SK-N-MC (cell line): ENCODE data around the gene SLC4A8.
"Not testable (repeated sequence)": the region's sequence is repeated elsewhere in the genome, so short reads cannot be mapped to it uniquely, and the experiment has no call there.

Source experiments
- DNase-seq: peaks from one replicate; pipeline ENCODE4 v3.0.0-alpha.2; 2011; ENCODE audit warnings: low read depth, low spot score
- H3K27ac ChIP-seq: fragments of 200-600 bp; sonication (generic); 2 replicates; pipeline ENCODE4 v1.5.1; 2016; ENCODE audit warnings: mixed run types
- H3K36me3 ChIP-seq: fragments of 200-600 bp; sonication (generic); 2 replicates; pipeline ENCODE4 v1.6.1; 2017; ENCODE audit warnings: antibody characterized with exemption, low read length, mixed read lengths; ENCODE audit not compliant: insufficient read depth
- H3K4me3 ChIP-seq: fragments of 200-600 bp; sonication (generic); 2 replicates; pipeline ENCODE4 v1.5.1; 2016
- H3K9ac ChIP-seq: fragments of 200-600 bp; sonication (generic); 2 replicates; pipeline ENCODE4 v1.8.0; 2017; ENCODE audit warnings: mixed run types, mixed read lengths; ENCODE audit not compliant: insufficient read length
- H3K9me3 ChIP-seq: fragments of 200-600 bp; sonication (generic); 2 replicates; pipeline ENCODE4 v1.6.1; 2017; ENCODE audit warnings: low read depth, mild to moderate bottlenecking, antibody characterized with exemption, low read length, moderate library complexity, mixed read lengths
- EZH2 ChIP-seq: fragments of 200-600 bp; sonication (generic); IDR thresholded peaks from one replicate; pipeline ENCODE4 v1.6.1; 2017; ENCODE audit warnings: antibody characterized with exemption
- FOXP2 ChIP-seq: optimal IDR thresholded peaks from 2 replicates; pipeline ENCODE3; 2011; ENCODE audit warnings: mild to moderate bottlenecking, moderate library complexity; ENCODE audit not compliant: insufficient read depth; ENCODE audit errors: extremely low read length, control extremely low read depth
- POLR2AphosphoS5 ChIP-seq: IDR thresholded peaks from 2 replicates; pipeline ENCODE4 v1.6.1; 2012; ENCODE audit warnings: mild to moderate bottlenecking, low read depth, low read length, borderline replicate concordance

SLC4A8 gene

GRCh38 chr12:51512438-51512837 lies 87.8 kb downstream of the SLC4A8 start:
- H3K36me3 ChIP-seq, result no peaks in the 10 kb centered on the region
- no peak overlapping the region for H3K27ac ChIP-seq
- TF ChIP-seq POLR2AphosphoS5, result no peak
- no peak for TF ChIP-seq FOXP2
- TF ChIP-seq EZH2, result no peak
- H3K4me3 ChIP-seq, result no peak overlapping the region
- no peak for DNase-seq
- H3K9ac ChIP-seq, result no peak overlapping the region
- H3K9me3 ChIP-seq, result no peaks in the 10 kb centered on the region

DNA sequence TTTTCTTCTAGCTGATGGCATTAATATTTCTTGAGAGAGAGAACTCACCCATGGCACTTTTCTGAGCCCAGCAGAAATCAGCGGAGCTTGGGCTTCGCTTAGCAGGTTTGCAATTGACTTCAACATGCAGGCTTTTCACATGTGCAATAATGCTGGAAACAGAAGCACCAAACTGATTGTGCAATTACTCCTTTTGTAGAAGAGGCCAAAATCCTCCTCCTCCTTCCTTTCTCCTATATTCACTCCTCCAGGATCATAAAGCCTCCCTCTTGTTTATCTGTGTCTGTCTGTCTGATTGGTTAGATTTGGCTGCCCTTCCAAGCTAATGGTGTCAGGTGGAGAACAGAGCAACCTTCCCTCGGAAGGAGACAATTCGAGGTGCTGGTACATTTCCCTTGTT lies 90.4 kb downstream of the SLC4A8 start:
- not testable (repeated sequence) for DNase-seq, H3K27ac ChIP-seq, H3K4me3 ChIP-seq, H3K36me3 ChIP-seq, H3K9me3 ChIP-seq, H3K9ac ChIP-seq

GRCh38 chr12:51517316-51517715 lies 92.7 kb downstream of the SLC4A8 start:
- no peak overlapping the region for H3K4me3 ChIP-seq
- no peaks in the 10 kb centered on the region for H3K36me3 ChIP-seq
- no peak for TF ChIP-seq POLR2AphosphoS5
- no peak for TF ChIP-seq FOXP2
- no peak for TF ChIP-seq EZH2
- no peak overlapping the region for H3K9ac ChIP-seq
- DNase-seq, result no peak
- no peaks in the 10 kb centered on the region for H3K9me3 ChIP-seq
- no peak overlapping the region for H3K27ac ChIP-seq

- Histone ChIP-seq H3K27ac (no peak overlapping the region), H3K4me3 (no peak overlapping the region), H3K9ac (no peak overlapping the region), H3K9me3 (no peaks in the 10 kb centered on the region), H3K36me3 (no peaks in the 10 kb centered on the region)
- no peak for TF ChIP-seq FOXP2
- no peak for TF ChIP-seq EZH2
- no peak for TF ChIP-seq POLR2AphosphoS5
- DNase-seq, result no peak
These were observed 93.2 kb downstream of the SLC4A8 start for GRCh38 chr12:51517800-51518199.

GRCh38 chr12:51519755-51520154 lies 95.1 kb downstream of the SLC4A8 start:
- Histone ChIP-seq H3K27ac (no peak overlapping the region), H3K9ac (no peak overlapping the region), H3K36me3 (no peaks in the 10 kb centered on the region), H3K4me3 (no peak overlapping the region), H3K9me3 (no peaks in the 10 kb centered on the region)
- no peak for DNase-seq
- TF ChIP-seq FOXP2 (no peak), EZH2 (no peak), POLR2AphosphoS5 (no peak)

DNA sequence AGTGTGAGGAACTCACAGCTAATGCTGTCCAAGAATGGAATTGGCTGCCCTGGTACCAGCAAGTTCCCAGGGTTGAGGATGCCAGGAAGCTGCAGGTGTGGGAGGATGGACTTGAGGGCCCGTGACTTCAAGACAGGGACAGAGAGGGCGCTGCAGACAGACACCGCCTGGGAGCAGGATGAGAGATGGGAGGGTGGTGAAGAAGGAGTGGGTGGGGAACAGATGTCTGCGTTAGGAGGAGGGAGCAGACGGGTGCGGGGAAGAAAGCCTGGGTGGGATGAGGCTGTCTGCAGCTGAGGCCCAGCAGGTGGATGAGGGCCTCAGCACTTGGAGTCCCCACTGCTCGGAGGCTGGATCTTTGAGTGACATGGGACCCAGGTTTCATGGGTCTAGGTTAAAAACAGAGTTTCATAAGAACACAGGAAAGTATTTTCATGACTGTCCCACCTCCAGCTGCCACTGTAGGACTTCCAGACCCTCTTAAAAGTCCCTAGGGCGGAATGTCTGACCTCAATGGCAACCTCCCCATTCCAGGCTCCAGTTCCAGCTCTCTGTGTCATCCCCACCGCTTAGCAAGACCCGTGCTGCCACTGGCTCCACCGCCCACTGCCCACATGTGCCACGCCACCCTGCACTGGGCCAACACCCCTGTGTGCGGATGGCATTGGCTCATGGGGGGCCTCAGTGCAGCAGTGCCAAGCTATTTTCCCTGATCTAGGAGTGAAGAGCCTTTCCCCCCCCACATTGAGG lies 96.1 kb downstream of the SLC4A8 start:
- no peaks in the 10 kb centered on the region for H3K9me3 ChIP-seq
- TF ChIP-seq POLR2AphosphoS5, result no peak
- TF ChIP-seq FOXP2, result no peak
- TF ChIP-seq EZH2, result no peak
- no peaks in the 10 kb centered on the region for H3K36me3 ChIP-seq
- H3K4me3 ChIP-seq, result no peak overlapping the region
- DNase-seq, result no peak
- no peak overlapping the region for H3K9ac ChIP-seq
- H3K27ac ChIP-seq, result no peak overlapping the region

DNA sequence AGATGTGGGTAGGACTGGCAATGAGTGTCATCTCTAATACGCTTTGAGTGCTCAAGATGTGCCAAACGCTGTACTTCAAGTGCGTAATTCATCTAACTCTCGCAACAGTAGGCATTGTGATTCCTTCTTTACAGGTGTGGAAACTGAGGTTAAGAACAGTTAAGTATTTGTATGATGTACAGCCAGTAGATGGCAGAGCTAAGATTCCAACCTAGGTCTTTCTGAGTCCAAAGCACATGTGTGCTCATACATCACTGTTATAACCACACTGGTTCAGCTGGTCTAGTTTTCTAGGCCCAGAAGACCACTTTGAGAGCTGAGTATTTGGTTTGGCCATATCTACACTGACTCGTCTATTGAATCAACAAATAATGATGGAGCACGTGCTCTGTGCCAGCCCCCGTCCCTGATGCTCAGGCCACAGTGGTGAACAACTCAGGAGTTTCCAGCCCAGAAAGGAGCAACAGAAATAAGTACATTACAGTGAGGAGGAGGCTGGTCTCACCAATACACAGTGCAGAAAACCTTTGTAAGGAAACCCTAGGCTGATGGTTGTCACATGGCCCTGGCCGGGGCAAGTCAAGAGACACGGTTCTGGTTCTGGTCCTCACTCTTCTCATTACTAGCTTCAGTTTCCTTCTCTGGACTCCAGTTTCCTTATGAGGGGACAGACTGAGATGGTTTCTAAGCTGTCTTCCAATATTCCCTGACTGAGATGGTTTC lies 97.1 kb downstream of the SLC4A8 start:
- no peak for DNase-seq
- no peak overlapping the region for H3K27ac ChIP-seq
- no peaks in the 10 kb centered on the region for H3K36me3 ChIP-seq
- no peak for TF ChIP-seq POLR2AphosphoS5
- TF ChIP-seq FOXP2, result no peak
- TF ChIP-seq EZH2, result no peak
- no peak overlapping the region for H3K4me3 ChIP-seq
- H3K9ac ChIP-seq, result no peak overlapping the region
- H3K9me3 ChIP-seq, result no peaks in the 10 kb centered on the region

DNA sequence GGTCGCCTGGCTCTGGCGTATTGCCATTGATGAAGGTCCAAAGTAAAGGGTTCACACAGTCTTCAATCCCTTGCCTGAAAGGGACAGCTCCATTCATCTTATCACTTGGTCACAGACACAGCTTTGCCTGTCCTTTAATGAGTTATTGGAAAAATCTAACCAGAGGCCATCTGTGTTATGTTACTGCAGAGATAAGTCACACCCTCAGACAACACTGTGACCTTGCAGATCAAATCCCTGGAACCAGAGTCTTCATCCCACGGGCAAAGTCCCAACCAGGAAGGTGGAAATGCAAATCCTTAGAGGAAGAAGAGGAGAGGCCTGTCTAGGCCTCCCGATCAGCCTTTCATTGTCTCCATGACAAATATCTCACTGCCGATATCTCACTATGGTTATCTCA lies 98.1 kb downstream of the SLC4A8 start:
- Histone ChIP-seq H3K27ac (no peak overlapping the region), H3K9me3 (no peaks in the 10 kb centered on the region), H3K4me3 (no peak overlapping the region), H3K36me3 (no peaks in the 10 kb centered on the region), H3K9ac (no peak overlapping the region)
- TF ChIP-seq POLR2AphosphoS5 (no peak), FOXP2 (no peak), EZH2 (no peak)
- DNase-seq, result no peak
